NCI-H1436 treated with DMSO at 0.1 percent for 48 hours (cell line): ENCODE data around the gene ARL4A.

Source experiments
- DNase-seq: peaks from one replicate; lab custom pipeline; 2025; lab: John Stamatoyannopoulos, UW

Gene ARL4A

DNA sequence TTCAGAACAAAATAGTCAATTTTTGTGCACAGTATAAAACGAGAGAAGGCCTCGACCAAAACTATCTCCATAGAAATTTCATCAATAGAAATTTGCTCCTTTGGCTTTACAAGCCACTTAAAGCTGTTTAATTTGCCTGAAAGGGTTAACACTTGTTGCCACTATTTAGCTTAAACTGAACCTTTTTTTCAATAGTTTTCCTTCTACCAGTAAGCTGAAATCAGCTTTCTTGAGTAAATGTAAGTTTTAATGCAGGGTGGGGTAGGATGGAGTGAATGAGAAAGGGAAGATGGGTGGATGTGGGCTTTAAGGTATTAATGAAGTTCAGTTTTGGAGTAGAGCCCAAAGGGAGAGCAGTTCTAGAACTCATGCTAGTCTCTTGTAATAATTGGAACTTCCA is 39.5 kb downstream of the ARL4A start:
- no peak for DNase-seq

- no peak for DNase-seq
These were observed 40.2 kb downstream of the ARL4A start for GRCh38 chr7:12727455-12728191.

DNA sequence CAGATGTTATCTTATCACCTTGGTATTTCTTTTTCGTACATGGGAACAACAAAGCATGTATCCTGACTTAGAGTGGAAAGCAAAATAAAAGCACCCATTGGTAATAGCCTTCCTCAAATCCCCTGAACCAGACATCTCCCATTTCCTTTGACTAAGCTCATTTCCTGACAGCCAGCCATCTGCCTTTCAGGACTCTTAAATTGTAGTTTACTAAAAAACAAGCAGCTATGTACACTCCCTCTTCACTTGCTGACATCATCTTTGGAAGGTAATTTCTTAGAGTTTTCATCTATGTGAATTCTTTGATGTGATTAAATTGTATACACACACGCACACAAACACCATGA is 40.7 kb downstream of the ARL4A start:
- no peak for DNase-seq

- DNase-seq = peak; percentile 58
These were observed 41.7 kb downstream of the ARL4A start for GRCh38 chr7:12729112-12729511.

DNA sequence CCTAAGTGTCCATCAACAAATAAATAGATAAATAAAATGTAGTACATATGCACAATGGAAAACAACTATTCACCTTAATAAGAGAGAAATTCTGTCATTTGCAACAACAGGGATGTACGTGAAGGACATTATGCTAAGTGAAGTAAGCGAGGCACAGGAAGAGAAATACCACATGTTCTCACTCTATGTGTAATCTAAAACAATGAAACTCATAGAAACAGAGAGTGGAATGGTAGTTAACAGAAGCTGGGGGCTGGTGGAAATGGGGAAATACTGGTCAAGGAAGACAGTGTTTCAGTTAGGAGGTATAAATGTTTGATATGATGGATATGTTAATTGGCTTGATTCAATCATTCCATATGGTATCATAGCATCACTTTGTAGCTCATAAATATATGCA is 43.1 kb downstream of the ARL4A start:
- DNase-seq = no peak

DNA sequence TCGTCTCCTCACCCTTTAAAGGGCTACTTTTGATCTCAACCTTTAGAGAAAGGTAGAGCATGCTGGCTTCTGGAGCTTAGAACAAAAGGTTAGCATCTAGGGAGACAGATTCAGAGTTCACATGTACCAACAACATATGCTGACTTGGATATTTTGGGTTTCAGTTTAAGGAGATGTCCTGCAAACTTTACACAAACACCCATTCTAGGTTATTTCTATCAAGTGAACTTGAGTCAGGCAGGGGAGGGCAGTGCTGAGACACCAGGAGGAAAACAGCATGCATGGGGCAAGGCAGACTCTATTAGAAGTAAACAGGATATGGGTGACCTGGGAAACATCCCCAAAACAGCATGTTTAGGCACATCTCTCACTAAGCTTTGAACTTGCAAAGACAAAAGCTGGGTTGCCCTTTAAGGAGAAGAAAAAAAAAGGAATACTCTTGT is 43.8 kb downstream of the ARL4A start:
- DNase-seq = no peak

DNA sequence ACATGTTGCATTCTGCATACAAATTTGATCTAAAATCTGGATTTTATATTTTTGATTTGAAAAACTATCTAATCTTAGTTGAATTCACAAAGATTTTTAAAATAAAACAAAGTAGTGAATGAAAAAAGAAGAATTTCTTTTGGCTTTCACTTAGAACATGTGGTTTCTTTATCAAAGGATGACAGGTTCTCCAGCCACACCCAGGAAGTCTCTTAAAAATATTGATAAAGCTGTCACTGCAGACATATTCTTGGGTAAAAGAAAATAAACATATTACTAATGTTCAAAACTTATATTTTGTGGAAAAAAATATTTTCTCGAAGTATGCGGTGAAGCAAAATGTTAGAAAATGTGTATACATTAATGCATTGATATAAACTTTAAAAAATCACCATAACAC is 44.3 kb downstream of the ARL4A start:
- no peak for DNase-seq

DNA sequence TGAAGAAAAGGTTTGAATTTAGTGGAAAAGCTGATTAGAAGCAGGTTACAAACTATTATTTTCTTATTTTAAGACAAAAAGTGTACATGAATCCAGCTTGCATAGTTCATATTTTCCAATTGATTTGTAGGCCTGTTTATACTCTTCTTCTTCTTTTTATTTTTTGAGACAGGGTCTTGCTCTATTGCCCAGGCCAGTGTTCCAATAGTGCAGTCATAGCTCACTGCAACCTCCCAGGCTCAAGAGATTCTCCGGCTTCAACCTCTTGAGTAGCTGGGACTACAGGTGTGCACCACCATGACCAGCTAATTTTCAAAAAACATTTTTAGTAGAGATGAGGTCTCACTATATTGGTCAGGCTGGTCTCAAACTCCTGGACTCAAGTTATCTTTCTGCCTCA is 45.0 kb downstream of the ARL4A start:
- no peak for DNase-seq

DNA sequence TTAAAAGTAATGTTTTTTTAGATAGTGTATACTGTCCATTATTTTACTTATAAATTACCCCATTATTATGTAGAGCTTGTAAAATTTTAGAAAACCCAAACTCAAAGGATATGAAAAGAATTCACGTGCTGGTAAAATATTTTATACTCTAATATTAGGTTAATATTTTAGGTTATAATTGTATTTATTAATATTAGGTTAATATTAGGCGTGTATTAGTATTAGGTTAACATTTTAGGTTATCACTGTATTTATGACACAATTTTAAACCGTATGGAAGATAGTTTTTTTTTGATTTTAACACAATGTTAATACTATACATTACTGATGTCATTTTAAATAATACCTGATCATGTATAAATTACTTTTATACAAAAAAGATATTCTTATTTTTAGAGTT is 48.5 kb downstream of the ARL4A start:
- DNase-seq = no peak

DNA sequence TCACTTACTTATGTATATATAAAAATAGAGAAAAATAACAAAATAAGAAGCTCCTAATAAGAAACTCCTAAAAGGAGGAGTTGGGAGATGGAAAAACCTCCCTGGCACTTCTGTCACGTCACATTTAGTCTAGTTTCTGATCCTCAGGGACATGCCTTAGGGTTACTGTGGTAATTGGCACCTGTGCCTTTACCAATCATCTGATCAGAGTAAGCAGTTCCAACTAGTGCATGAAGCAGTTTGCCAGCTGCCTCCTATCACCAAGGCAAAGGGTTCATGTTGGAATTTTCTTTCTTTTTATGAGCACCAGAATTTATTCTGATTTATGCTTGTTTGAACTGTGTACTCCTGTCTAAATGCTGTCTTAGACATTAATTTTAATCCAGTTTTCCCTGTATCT is 49.9 kb downstream of the ARL4A start:
- no peak for DNase-seq

GRCh38 chr7:12737836-12738235 is 50.4 kb downstream of the ARL4A start:
- no peak for DNase-seq

DNA sequence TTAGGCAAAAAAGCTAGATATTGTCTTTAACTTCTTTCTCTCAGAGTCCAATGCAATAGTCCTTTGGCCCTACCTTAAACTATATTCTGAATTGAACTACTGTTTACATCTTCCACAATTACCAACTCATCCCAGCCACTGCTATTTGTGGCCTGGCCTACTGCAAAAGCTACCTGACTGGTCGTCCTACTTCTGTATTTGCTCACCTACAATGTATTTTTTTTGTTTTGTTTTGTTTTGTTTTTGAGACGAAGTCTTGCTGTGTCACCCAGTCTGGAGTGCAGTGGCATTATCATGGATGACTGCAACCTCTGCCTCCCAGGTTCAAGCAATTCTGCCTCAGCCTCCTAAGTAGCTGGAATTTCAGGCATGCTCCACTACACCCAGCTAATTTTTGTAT is 51.2 kb downstream of the ARL4A start:
- DNase-seq = no peak
